GM13977 (cell line): ENCODE measurements around the gene TMEM45A.

Experiments
- DNase-seq: peaks from one replicate; pipeline ENCODE4 v3.0.0; 2012; ENCODE audit warnings: low spot score
- CTCF ChIP-seq: IDR thresholded peaks from 2 replicates; pipeline ENCODE4 v1.5.1; 2012; ENCODE audit warnings: mild to moderate bottlenecking, control low read depth; ENCODE audit not compliant: insufficient read depth; ENCODE audit errors: extremely low read depth, missing control alignments
- in situ Hi-C: fragments of 300-500 bp; cut with MboI; formaldehyde crosslinking; loops from one replicate; pipeline ENCODE4 v1.12.0; 2022; ENCODE audit warnings: low sequenced_read_pairs, low pct_unique_long_range_greater_than_20kb, mixed read lengths, inconsistent platforms; ENCODE audit not compliant: unreplicated experiment

TMEM45A gene

GRCh38 chr3:100588251-100588650 is 95.8 kb downstream of the TMEM45A start:
- in situ Hi-C loops, result loop anchor here (25.0 kb wide), 2 partner anchors 276 to 751 kb away; no protein-coding TSS in a partner anchor
- no peak for DNase-seq
- no peak for TF ChIP-seq CTCF

- DNase-seq, result peak; percentile 72
- in situ Hi-C loops, result loop anchor here (5.0 to 25.0 kb wide), 3 partner anchors 128 to 753 kb away; no protein-coding TSS in a partner anchor
- TF ChIP-seq CTCF, result peak; percentile 75
These were observed 97.9 kb downstream of the TMEM45A start for GRCh38 chr3:100590114-100590839.

GRCh38 chr3:100590840-100591147 is 98.4 kb downstream of the TMEM45A start:
- in situ Hi-C loops, result loop anchor here (5.0 to 25.0 kb wide), 3 partner anchors 128 to 753 kb away; no protein-coding TSS in a partner anchor
- DNase-seq, result no peak
- no peak for TF ChIP-seq CTCF

- no peak for TF ChIP-seq CTCF
- in situ Hi-C loops, result loop anchor here (5.0 to 25.0 kb wide), 3 partner anchors 129 to 754 kb away; no protein-coding TSS in a partner anchor
- DNase-seq, result no peak
These were observed 99.0 kb downstream of the TMEM45A start for GRCh38 chr3:100591411-100591810.

GRCh38 chr3:100600181-100601042 is 108.0 kb downstream of the TMEM45A start:
- in situ Hi-C loops, result no loop called here
- TF ChIP-seq CTCF, result no peak
- no peak for DNase-seq

GRCh38 chr3:100602506-100603444 is 110.4 kb downstream of the TMEM45A start:
- in situ Hi-C loops, result no loop called here
- DNase-seq, result peak; percentile 52
- no peak for TF ChIP-seq CTCF
